T1000 (cell line): ENCODE data around the gene TP53I11.

ENCODE experiments used
- DNase-seq: peaks from one replicate; lab custom pipeline; 2025; ENCODE audit warnings: mixed read lengths; lab: John Stamatoyannopoulos, UW

TP53I11 gene

GRCh38 chr11:44955015-44955738 is 4.5 kb upstream of the TP53I11 start:
- DNase-seq = peak; percentile 11

GRCh38 chr11:44954051-44954906 is 3.6 kb upstream of the TP53I11 start:
- no peak for DNase-seq

- no peak for DNase-seq
These were observed 2.0 kb upstream of the TP53I11 start for GRCh38 chr11:44952500-44953260.

GRCh38 chr11:44952082-44952481 is 1.4 kb upstream of the TP53I11 start:
- DNase-seq = no peak

GRCh38 chr11:44950031-44950624 is 555 bp downstream of the TP53I11 start:
- no peak for DNase-seq

GRCh38 chr11:44949160-44950030 is 1.3 kb downstream of the TP53I11 start:
- DNase-seq = no peak

- no peak for DNase-seq
These were observed 2.5 kb downstream of the TP53I11 start for GRCh38 chr11:44948155-44948554.

GRCh38 chr11:44947114-44947513 is 3.6 kb downstream of the TP53I11 start:
- DNase-seq = no peak

GRCh38 chr11:44946263-44946662 is 4.4 kb downstream of the TP53I11 start:
- no peak for DNase-seq

- no peak for DNase-seq
These were observed 5.0 kb downstream of the TP53I11 start for GRCh38 chr11:44945666-44946065.

GRCh38 chr11:44944853-44945235 is 5.8 kb downstream of the TP53I11 start:
- DNase-seq = no peak

- DNase-seq = no peak
These were observed 6.4 kb downstream of the TP53I11 start for GRCh38 chr11:44944181-44944852.

- no peak for DNase-seq
These were observed 7.0 kb downstream of the TP53I11 start for GRCh38 chr11:44943696-44944095.

GRCh38 chr11:44943118-44943517 is 7.6 kb downstream of the TP53I11 start:
- no peak for DNase-seq

- DNase-seq = no peak
These were observed 8.4 kb downstream of the TP53I11 start for GRCh38 chr11:44942029-44942955.

GRCh38 chr11:44941259-44942021 is 9.2 kb downstream of the TP53I11 start:
- DNase-seq = no peak

- DNase-seq = no peak
These were observed 9.8 kb downstream of the TP53I11 start for GRCh38 chr11:44940835-44941234.

- DNase-seq = no peak
These were observed 10.3 kb downstream of the TP53I11 start for GRCh38 chr11:44940404-44940803.
